H1 (cell line): ENCODE results near the gene DEUP1. TPM values are rescaled to one million over a fixed set of nuclear protein-coding genes. Genes with fewer than 3 reads are reported as not detected.

Experiments used
- HDAC6 ChIP-seq: IDR thresholded peaks from one replicate; pipeline ENCODE4 v1.7.1; 2012; ENCODE audit warnings: low read depth, mild to moderate bottlenecking, inconsistent platforms, low read length, moderate library complexity
- POU5F1 ChIP-seq: IDR thresholded peaks from 2 replicates; pipeline ENCODE4 v1.6.1; 2011; ENCODE audit warnings: low read depth, mild to moderate bottlenecking, low read length, moderate library complexity
- SUZ12 ChIP-seq: fragments of 200-600 bp; sonication (generic); IDR thresholded peaks from 2 replicates; pipeline ENCODE4 v1.6.1; 2012; ENCODE audit warnings: mild to moderate bottlenecking, inconsistent platforms, low read length, moderate library complexity, mixed read lengths
- polyA plus RNA-seq, 7 experiments: library from polyadenylated mRNA; depleted of rRNA in 3 of 7; stranded (reverse) in 5 of 7; unstranded in 2 of 7; fragments of >200 nt in 5 of 7; fragments of 200-250 nt in 2 of 7; gene quantifications; 1 replicate in 5 of 7; 2 replicates in 1 of 7; 4 replicates in 1 of 7; pipeline versions ENCODE4 v1.2.1 to v1.2.3, GENCODE V29; 2011 to 2013; ENCODE audit warnings: missing spikeins in 2 of 7, mixed read lengths in 2 of 7
- total RNA-seq: library from RNA; stranded (reverse); fragmentation: NEBNext Ultra II Directional; extraction: Animal tissue kit (Norgen Biotek cat#: 25700); gene quantifications from 2 replicates; pipeline ENCODE4 v1.2.1, GENCODE V29; 2021

The DEUP1 gene
- total and polyA plus RNA-seq, 2 of the 8 experiments (the other 6 are each of a cell fraction or from before 2014, with no cell fraction given) = 0.45 TPM; not detected in 1

DNA sequence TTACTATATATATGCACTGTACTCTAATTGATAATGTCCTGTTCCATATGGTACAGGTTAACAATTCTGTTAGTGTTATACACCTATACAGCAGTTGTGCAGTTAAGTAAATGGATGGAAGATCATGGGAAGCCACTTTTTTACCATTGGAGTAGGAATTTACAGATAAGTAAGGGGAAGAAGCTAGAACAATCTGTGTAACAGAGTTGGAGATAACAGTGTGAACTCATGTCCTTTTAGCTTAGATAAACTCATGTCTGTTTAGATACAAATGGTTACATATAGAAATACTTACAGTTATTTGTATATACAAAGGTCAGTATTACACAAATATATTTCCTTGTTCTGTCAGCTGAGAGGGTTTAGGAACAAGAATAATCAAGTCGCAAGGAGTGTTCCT, 6.8 kb upstream of the DEUP1 start (continued):
- no peak for TF ChIP-seq POU5F1
- no peak for TF ChIP-seq SUZ12
- no peak for TF ChIP-seq HDAC6
